GM23248 (cell line): ENCODE measurements around the gene GAK. TPM values are rescaled to one million over a fixed set of nuclear protein-coding genes. Genes with fewer than 3 reads are reported as not detected.

Source experiments
- DNase-seq: peaks from one replicate; pipeline ENCODE4 v3.0.0-alpha.2; 2015
- H2AFZ ChIP-seq: fragments of 200-600 bp; sonication (generic); 2 replicates; pipeline ENCODE4 v1.6.1; 2016; ENCODE audit warnings: antibody characterized with exemption
- H3F3A ChIP-seq: fragments of 200-600 bp; sonication (generic); 2 replicates; pipeline ENCODE4 v1.6.1; 2016; ENCODE audit warnings: mild to moderate bottlenecking, antibody characterized with exemption, mixed run types; ENCODE audit not compliant: insufficient read depth
- H3K27ac ChIP-seq: fragments of 200-600 bp; sonication (generic); 2 replicates; pipeline ENCODE4 v1.5.1; 2016; ENCODE audit warnings: mild to moderate bottlenecking
- H3K27me3 ChIP-seq: fragments of 200-600 bp; sonication (generic); replicated peaks from 2 replicates; pipeline ENCODE4 v1.6.1; 2016; ENCODE audit warnings: mild to moderate bottlenecking; ENCODE audit not compliant: insufficient read depth
- H3K36me3 ChIP-seq: fragments of 200-600 bp; sonication (generic); 2 replicates; pipeline ENCODE4 v1.6.1; 2016; ENCODE audit warnings: low read depth, mild to moderate bottlenecking
- H3K4me1 ChIP-seq: fragments of 200-600 bp; sonication (generic); 2 replicates; pipeline ENCODE4 v1.6.1; 2016; ENCODE audit warnings: mild to moderate bottlenecking; ENCODE audit not compliant: insufficient read depth
- H3K4me2 ChIP-seq: fragments of 200-600 bp; sonication (generic); one replicate; pipeline ENCODE4 v1.6.1; 2016; ENCODE audit warnings: mild to moderate bottlenecking; ENCODE audit not compliant: unreplicated experiment
- H3K4me3 ChIP-seq: fragments of 200-600 bp; sonication (generic); 2 replicates; pipeline ENCODE4 v1.5.1; 2016; ENCODE audit warnings: mild to moderate bottlenecking
- H3K79me2 ChIP-seq: fragments of 200-600 bp; sonication (generic); 2 replicates; pipeline ENCODE4 v1.6.1; 2016; ENCODE audit warnings: mild to moderate bottlenecking; ENCODE audit not compliant: insufficient read depth
- H3K9ac ChIP-seq: fragments of 200-600 bp; sonication (generic); 2 replicates; pipeline ENCODE4 v1.6.1; 2016; ENCODE audit warnings: mild to moderate bottlenecking
- H3K9me2 ChIP-seq: fragments of 200-600 bp; sonication (generic); 2 replicates; pipeline ENCODE4 v1.6.1; 2016; ENCODE audit warnings: mixed run types, mild to moderate bottlenecking, moderate library complexity; ENCODE audit not compliant: insufficient read depth
- H3K9me3 ChIP-seq: fragments of 200-600 bp; sonication (generic); one replicate; pipeline ENCODE4 v1.6.1; 2017; ENCODE audit warnings: low read depth
- H4K20me1 ChIP-seq: fragments of 200-600 bp; sonication (generic); 2 replicates; pipeline ENCODE4 v1.6.0; 2016; ENCODE audit not compliant: insufficient read depth
- EZH2 ChIP-seq: fragments of 200-600 bp; sonication (generic); IDR thresholded peaks from 2 replicates; pipeline ENCODE4 v1.6.1; 2018; ENCODE audit warnings: antibody characterized with exemption, mild to moderate bottlenecking; ENCODE audit not compliant: insufficient read depth, poor library complexity, severe bottlenecking
- EZH2phosphoT487 ChIP-seq: fragments of 200-600 bp; sonication (generic); IDR thresholded peaks from 2 replicates; pipeline ENCODE4 v1.6.1; 2018; ENCODE audit warnings: antibody characterized with exemption, moderate library complexity, mild to moderate bottlenecking, low read depth; ENCODE audit not compliant: insufficient read depth
- WGBS, 2 experiments: methylation state at CpG; one replicate each; pipeline ENCODE4 v1.1.6; 2015 to 2017; ENCODE audit warnings: low lambda C conversion rate in 2 of 2, low coverage in 1 of 2; ENCODE audit errors: missing lambda C conversion rate in 2 of 2; 5-methylcytosine and 5-hydroxymethylcytosine counted together
- in situ Hi-C: fragments of 300-500 bp; cut with MboI; formaldehyde crosslinking; loops from 2 replicates; pipeline ENCODE4 v1.15.0; 2020
- polyA plus RNA-seq: library from polyadenylated mRNA; unstranded; fragments of >200 nt; fragmentation: Nextera tagmentation; extraction: Ambion mirVana; gene quantifications from 2 replicates; pipeline ENCODE4 v1.2.1, GENCODE V29; 2016
- total RNA-seq: library from RNA; depleted of rRNA; stranded (reverse); fragments of >200 nt; shearing (Covaris generic); gene quantifications from 2 replicates; pipeline ENCODE4 v1.2.3, GENCODE V29; 2014

GAK gene
- total and polyA plus RNA-seq, 2 experiments from 2014 or later: 41.1 to 86.7 TPM

GRCh38 chr4:835148-836002, 96.7 kb downstream of the GAK start:
- H3K9ac ChIP-seq: no peak overlapping the region
- no peaks in the 10 kb centered on the region for H3K4me1 ChIP-seq
- no peaks in the 10 kb centered on the region for H3F3A ChIP-seq
- no peak for DNase-seq
- no peak overlapping the region for H3K4me2 ChIP-seq
- 86 to 87% methylated on average over 32 to 43 of the region's 46 CpGs for WGBS, 2 experiments
- no peaks in the 10 kb centered on the region for H3K9me2 ChIP-seq
- H3K27me3 ChIP-seq: no peaks in the 10 kb centered on the region
- no peaks in the 10 kb centered on the region for H3K36me3 ChIP-seq
- H3K79me2 ChIP-seq: no peaks in the 10 kb centered on the region
- no peak for TF ChIP-seq EZH2phosphoT487
- no peak for TF ChIP-seq EZH2
- no peak overlapping the region for H3K4me3 ChIP-seq
- H2AFZ ChIP-seq: no peak overlapping the region
- H3K9me3 ChIP-seq: no peaks in the 10 kb centered on the region
- no peaks in the 10 kb centered on the region for H4K20me1 ChIP-seq
- H3K27ac ChIP-seq: no peak overlapping the region
- in situ Hi-C loops: no loop called here

GRCh38 chr4:834368-835147, 97.6 kb downstream of the GAK start:
- in situ Hi-C loops: no loop called here
- no peak for TF ChIP-seq EZH2
- TF ChIP-seq EZH2phosphoT487: no peak
- 60 to 65% methylated on average over 23 to 29 of the region's 29 CpGs for WGBS, 2 experiments
- H3K79me2 ChIP-seq: no peaks in the 10 kb centered on the region
- no peaks in the 10 kb centered on the region for H3K4me1 ChIP-seq
- H3K27me3 ChIP-seq: no peaks in the 10 kb centered on the region; the same call in 1 of the 2 replicates
- no peak overlapping the region for H3K4me3 ChIP-seq
- H4K20me1 ChIP-seq: no peaks in the 10 kb centered on the region
- no peaks in the 10 kb centered on the region for H3K9me2 ChIP-seq
- no peak overlapping the region for H3K4me2 ChIP-seq
- no peak overlapping the region for H3K9ac ChIP-seq
- no peak for DNase-seq
- H2AFZ ChIP-seq: no peak overlapping the region
- H3K9me3 ChIP-seq: no peaks in the 10 kb centered on the region
- no peaks in the 10 kb centered on the region for H3K36me3 ChIP-seq
- no peaks in the 10 kb centered on the region for H3F3A ChIP-seq
- H3K27ac ChIP-seq: no peak overlapping the region

- in situ Hi-C loops: no loop called here
- DNase-seq: no peak
Observed at GRCh38 chr4:833731-834367, 98.3 kb downstream of the GAK start.

DNA sequence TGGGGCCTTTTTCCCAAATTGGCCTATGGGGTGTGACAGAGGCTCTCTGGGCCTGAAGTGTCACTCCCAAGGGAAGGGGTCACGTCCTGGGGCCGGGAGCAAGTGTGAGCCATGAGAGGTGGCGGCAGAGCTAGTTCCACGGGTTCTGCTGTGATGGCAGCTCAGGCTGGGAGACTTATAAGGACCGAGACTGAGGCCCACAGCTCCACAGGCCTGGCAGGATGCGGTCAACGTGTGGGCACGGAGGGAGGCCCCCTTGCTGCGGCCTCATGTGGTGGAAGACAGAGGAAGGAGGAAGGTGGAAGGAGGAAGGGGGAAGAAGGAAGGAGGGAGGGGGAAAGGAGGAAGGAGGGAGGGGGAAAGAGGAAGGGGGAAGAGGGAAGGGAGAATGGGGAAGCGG, 99.0 kb downstream of the GAK start:
- H2AFZ ChIP-seq: no peak overlapping the region
- H3K27ac ChIP-seq: no peak overlapping the region
- no peak overlapping the region for H3K9ac ChIP-seq
- no peaks in the 10 kb centered on the region for H3K9me3 ChIP-seq
- H3K27me3 ChIP-seq: peaks cover 10% of the 10 kb centered on the region
- 47 to 49% methylated on average over 10 of the region's 10 CpGs for WGBS, 2 experiments
- no peak for DNase-seq
- H3F3A ChIP-seq: no peaks in the 10 kb centered on the region
- H3K36me3 ChIP-seq: no peaks in the 10 kb centered on the region
- no peaks in the 10 kb centered on the region for H3K9me2 ChIP-seq
- no peak overlapping the region for H3K4me2 ChIP-seq
- no peaks in the 10 kb centered on the region for H3K79me2 ChIP-seq
- H3K4me3 ChIP-seq: no peak overlapping the region
- no peaks in the 10 kb centered on the region for H4K20me1 ChIP-seq
- in situ Hi-C loops: no loop called here
- no peaks in the 10 kb centered on the region for H3K4me1 ChIP-seq
- no peak for TF ChIP-seq EZH2phosphoT487
- TF ChIP-seq EZH2: no peak

More at GRCh38 chr4:833731-834367, 98.3 kb downstream of the GAK start:
- no peaks in the 10 kb centered on the region for H3F3A ChIP-seq
- H3K4me1 ChIP-seq: no peaks in the 10 kb centered on the region
- peaks cover 3% of the 10 kb centered on the region; the same call in 1 of the 2 replicates for H3K27me3 ChIP-seq
- H3K4me2 ChIP-seq: no peak overlapping the region
- H3K4me3 ChIP-seq: no peak overlapping the region
- no peaks in the 10 kb centered on the region for H3K9me2 ChIP-seq
- TF ChIP-seq EZH2 (no peak), EZH2phosphoT487 (no peak)
- H3K27ac ChIP-seq: no peak overlapping the region
- H3K9ac ChIP-seq: no peak overlapping the region
- H3K9me3 ChIP-seq: no peaks in the 10 kb centered on the region
- H3K36me3 ChIP-seq: no peaks in the 10 kb centered on the region
- H3K79me2 ChIP-seq: no peaks in the 10 kb centered on the region
- H2AFZ ChIP-seq: no peak overlapping the region
- WGBS, 2 experiments: 46 to 55% methylated on average over 16 to 18 of the region's 18 CpGs
- H4K20me1 ChIP-seq: no peaks in the 10 kb centered on the region
